Liver (tissue), 9 donors: ENCODE data around the gene FARP1. TPM values are rescaled to one million over a fixed set of nuclear protein-coding genes. Genes with fewer than 3 reads are reported as not detected.

Source experiments
- DNase-seq: peaks from one replicate; pipeline ENCODE4 v3.0.0-alpha.2; 2017; ENCODE audit warnings: low spot score
- H3K27ac ChIP-seq, 2 donors: one replicate each; pipeline ENCODE4 v1.7.0; 2013; ENCODE audit warnings: inconsistent platforms in 2 of 2, low read length in 2 of 2, control low read depth in 1 of 2, low read depth in 1 of 2, mild to moderate bottlenecking in 1 of 2
- H3K27me3 ChIP-seq, 4 donors: one replicate each; pipeline versions ENCODE4 v1.6.1 to v1.7.0; 2013; ENCODE audit warnings: low read length in 3 of 4, inconsistent platforms in 1 of 4, mild to moderate bottlenecking in 1 of 4, moderate library complexity in 1 of 4; ENCODE audit not compliant: control insufficient read depth in 4 of 4, insufficient read depth in 4 of 4
- H3K36me3 ChIP-seq, 4 donors: one replicate each; pipeline versions ENCODE4 v1.6.1 to v1.7.0; 2013; ENCODE audit warnings: low read length in 3 of 4, mild to moderate bottlenecking in 3 of 4, low read depth in 1 of 4, moderate library complexity in 1 of 4; ENCODE audit not compliant: control insufficient read depth in 4 of 4, insufficient read depth in 3 of 4
- H3K4me1 ChIP-seq, 4 donors: one replicate each; pipeline versions ENCODE4 v1.6.1 to v1.7.0; 2013; ENCODE audit warnings: low read length in 3 of 4, mild to moderate bottlenecking in 3 of 4, moderate library complexity in 1 of 4; ENCODE audit not compliant: control insufficient read depth in 4 of 4, insufficient read depth in 4 of 4
- H3K4me3 ChIP-seq, 3 donors: one replicate each; pipeline versions ENCODE4 v1.6.1 to v1.7.0; 2013; ENCODE audit warnings: low read length in 3 of 3, control low read depth in 1 of 3, low read depth in 1 of 3, mild to moderate bottlenecking in 1 of 3
- H3K9ac ChIP-seq, 2 donors: one replicate each; pipeline ENCODE4 v1.7.0; 2013; ENCODE audit warnings: low read length in 2 of 2, mild to moderate bottlenecking in 2 of 2, moderate library complexity in 2 of 2, control low read depth in 1 of 2, low read depth in 1 of 2
- H3K9me3 ChIP-seq, 4 donors: one replicate each; pipeline versions ENCODE4 v1.6.1 to v1.7.0; 2013; ENCODE audit warnings: low read length in 3 of 4; ENCODE audit not compliant: control insufficient read depth in 4 of 4
- ATF3 ChIP-seq: IDR thresholded peaks from 2 replicates; pipeline ENCODE4 v1.6.1; 2016; ENCODE audit warnings: antibody characterized with exemption
- EGR1 ChIP-seq, 2 donors: IDR thresholded peaks; 2 replicates each; pipeline ENCODE4 v1.6.1; 2016 to 2018; ENCODE audit warnings: antibody characterized with exemption in 2 of 2, low read depth in 2 of 2
- FOXA1 ChIP-seq: IDR thresholded peaks from 2 replicates; pipeline ENCODE4 v1.6.1; 2016; ENCODE audit warnings: antibody characterized with exemption
- FOXA2 ChIP-seq: IDR thresholded peaks from 2 replicates; pipeline ENCODE4 v1.6.1; 2016; ENCODE audit warnings: antibody characterized with exemption
- GABPA ChIP-seq, 2 donors: IDR thresholded peaks in 1 of 2; conservative IDR thresholded peaks in 1 of 2; 2 replicates each; pipeline ENCODE4 v1.6.1; 2016; ENCODE audit warnings: antibody characterized with exemption in 2 of 2, mild to moderate bottlenecking in 1 of 2, moderate library complexity in 1 of 2
- HNF4A ChIP-seq, 2 donors: conservative IDR thresholded peaks; 2 replicates each; pipeline ENCODE4 v1.6.1; 2016; ENCODE audit warnings: antibody characterized with exemption in 2 of 2, mild to moderate bottlenecking in 2 of 2
- HNF4G ChIP-seq: IDR thresholded peaks from 2 replicates; pipeline ENCODE4 v1.6.1; 2016; ENCODE audit warnings: antibody characterized with exemption
- JUND ChIP-seq, 2 donors: IDR thresholded peaks; 2 replicates each; pipeline ENCODE4 v1.6.1; 2016; ENCODE audit warnings: antibody characterized with exemption in 2 of 2
- NR2F2 ChIP-seq: IDR thresholded peaks from 2 replicates; pipeline ENCODE4 v1.6.1; 2016; ENCODE audit warnings: antibody characterized with exemption
- RAD21 ChIP-seq, 2 donors: IDR thresholded peaks; 2 replicates each; pipeline ENCODE4 v1.6.1; 2016; ENCODE audit warnings: antibody characterized with exemption in 2 of 2, mild to moderate bottlenecking in 2 of 2
- REST ChIP-seq: IDR thresholded peaks from 2 replicates; pipeline ENCODE4 v1.6.1; 2016; ENCODE audit warnings: antibody characterized with exemption, mild to moderate bottlenecking
- RXRA ChIP-seq, 2 donors: IDR thresholded peaks; 2 replicates each; pipeline ENCODE4 v1.6.1; 2017 to 2018; ENCODE audit warnings: antibody characterized with exemption in 2 of 2, mild to moderate bottlenecking in 1 of 2
- SP1 ChIP-seq: IDR thresholded peaks from 2 replicates; pipeline ENCODE4 v1.6.1; 2018; ENCODE audit warnings: antibody characterized with exemption, mild to moderate bottlenecking
- YY1 ChIP-seq: IDR thresholded peaks from 2 replicates; pipeline ENCODE4 v1.6.1; 2016; ENCODE audit warnings: antibody characterized with exemption, mild to moderate bottlenecking
- WGBS: extraction: QIAGEN DNeasy Blood & Tissue Kit; methylation state at CpG from one replicate; pipeline ENCODE4 v1.1.7; 2013; 5-methylcytosine and 5-hydroxymethylcytosine counted together
- polyA plus RNA-seq, 2 donors: library from polyadenylated mRNA; stranded (reverse) in 1 of 2; unstranded in 1 of 2; fragments of 200-250 nt in 1 of 2; fragments of >200 nt in 1 of 2; fragmentation: Nextera tagmentation in 1 of 2; extraction: Ambion mirVana in 1 of 2; gene quantifications; one replicate each; pipeline versions ENCODE4 v1.2.1 to v1.2.3, GENCODE V29; 2013 to 2015
- total RNA-seq, 2 donors: library from RNA; depleted of rRNA; stranded (reverse); fragments of >200 nt; gene quantifications; one replicate each; pipeline ENCODE4 v1.2.3, GENCODE V29; 2014
- TF ChIP-seq, protein P1 (sequence below): IDR thresholded peaks from 2 replicates; pipeline ENCODE4 v1.6.1; 2016; ENCODE audit warnings: antibody characterized with exemption
- TF ChIP-seq, protein P2 (sequence below): fragments of 150-350 bp; IDR thresholded peaks from 2 replicates; pipeline ENCODE4 v1.5.1; 2017; ENCODE audit warnings: improper control_type of control experiment, low read depth, low read length; ENCODE audit not compliant: missing input control
- TF ChIP-seq, protein P3 (sequence below): IDR thresholded peaks from 2 replicates; pipeline ENCODE4 v1.6.1; 2016; ENCODE audit warnings: antibody characterized with exemption
- donor health status: healthy.
- donor health status: healthy.
- donor health status: healthy.
- donor health status: healthy.
- donor health status: healthy.

FARP1 gene
- total and polyA plus RNA-seq, 4 donors, result 28.4 to 62.6 (median 39.8) TPM

- no peak for DNase-seq
- Histone ChIP-seq H3K36me3 (peaks cover 0 to 2% (median 0%) of the 10 kb centered on the region in 4 donors), H3K27me3 (no peaks in the 10 kb centered on the region), H3K9me3 (no peaks in the 10 kb centered on the region), H3K9ac (no peak overlapping the region), H3K27ac (no peak overlapping the region), H3K4me3 (no peak overlapping the region), H3K4me1 (peaks cover 14 to 34% (median 19%) of the 10 kb centered on the region in 4 donors)
- TF ChIP-seq NR2F2 (no peak), HNF4A (conservative IDR thresholded peaks at IDR 0.05) (no peak), FOXA1 (no peak), JUND (IDR thresholded peaks at IDR 0.05) (no peak), RXRA (IDR thresholded peaks at IDR 0.05) (no peak), FOXA2 (no peak), EGR1 (IDR thresholded peaks at IDR 0.05; ENCODE audit: low read depth in 2 of 2) (no peak), HNF4G (no peak), YY1 (no peak), RAD21 (IDR thresholded peaks at IDR 0.05) (no peak), GABPA (IDR thresholded peaks at IDR 0.05 in 1 of 2, conservative IDR thresholded peaks at IDR 0.05 in 1 of 2) (no peak), SP1 (no peak)
- TF ChIP-seq, protein P1, sequence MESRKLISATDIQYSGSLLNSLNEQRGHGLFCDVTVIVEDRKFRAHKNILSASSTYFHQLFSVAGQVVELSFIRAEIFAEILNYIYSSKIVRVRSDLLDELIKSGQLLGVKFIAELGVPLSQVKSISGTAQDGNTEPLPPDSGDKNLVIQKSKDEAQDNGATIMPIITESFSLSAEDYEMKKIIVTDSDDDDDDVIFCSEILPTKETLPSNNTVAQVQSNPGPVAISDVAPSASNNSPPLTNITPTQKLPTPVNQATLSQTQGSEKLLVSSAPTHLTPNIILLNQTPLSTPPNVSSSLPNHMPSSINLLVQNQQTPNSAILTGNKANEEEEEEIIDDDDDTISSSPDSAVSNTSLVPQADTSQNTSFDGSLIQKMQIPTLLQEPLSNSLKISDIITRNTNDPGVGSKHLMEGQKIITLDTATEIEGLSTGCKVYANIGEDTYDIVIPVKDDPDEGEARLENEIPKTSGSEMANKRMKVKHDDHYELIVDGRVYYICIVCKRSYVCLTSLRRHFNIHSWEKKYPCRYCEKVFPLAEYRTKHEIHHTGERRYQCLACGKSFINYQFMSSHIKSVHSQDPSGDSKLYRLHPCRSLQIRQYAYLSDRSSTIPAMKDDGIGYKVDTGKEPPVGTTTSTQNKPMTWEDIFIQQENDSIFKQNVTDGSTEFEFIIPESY, result no peak
- TF ChIP-seq, protein P2, sequence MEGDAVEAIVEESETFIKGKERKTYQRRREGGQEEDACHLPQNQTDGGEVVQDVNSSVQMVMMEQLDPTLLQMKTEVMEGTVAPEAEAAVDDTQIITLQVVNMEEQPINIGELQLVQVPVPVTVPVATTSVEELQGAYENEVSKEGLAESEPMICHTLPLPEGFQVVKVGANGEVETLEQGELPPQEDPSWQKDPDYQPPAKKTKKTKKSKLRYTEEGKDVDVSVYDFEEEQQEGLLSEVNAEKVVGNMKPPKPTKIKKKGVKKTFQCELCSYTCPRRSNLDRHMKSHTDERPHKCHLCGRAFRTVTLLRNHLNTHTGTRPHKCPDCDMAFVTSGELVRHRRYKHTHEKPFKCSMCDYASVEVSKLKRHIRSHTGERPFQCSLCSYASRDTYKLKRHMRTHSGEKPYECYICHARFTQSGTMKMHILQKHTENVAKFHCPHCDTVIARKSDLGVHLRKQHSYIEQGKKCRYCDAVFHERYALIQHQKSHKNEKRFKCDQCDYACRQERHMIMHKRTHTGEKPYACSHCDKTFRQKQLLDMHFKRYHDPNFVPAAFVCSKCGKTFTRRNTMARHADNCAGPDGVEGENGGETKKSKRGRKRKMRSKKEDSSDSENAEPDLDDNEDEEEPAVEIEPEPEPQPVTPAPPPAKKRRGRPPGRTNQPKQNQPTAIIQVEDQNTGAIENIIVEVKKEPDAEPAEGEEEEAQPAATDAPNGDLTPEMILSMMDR, result no peak
- TF ChIP-seq, protein P3, sequence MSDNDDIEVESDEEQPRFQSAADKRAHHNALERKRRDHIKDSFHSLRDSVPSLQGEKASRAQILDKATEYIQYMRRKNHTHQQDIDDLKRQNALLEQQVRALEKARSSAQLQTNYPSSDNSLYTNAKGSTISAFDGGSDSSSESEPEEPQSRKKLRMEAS, result no peak
- 95% methylated on average over 8 of the region's 8 CpGs for WGBS
Observed at GRCh38 chr13:98496966-98497365, 354.1 kb downstream of the FARP1 start.

DNA sequence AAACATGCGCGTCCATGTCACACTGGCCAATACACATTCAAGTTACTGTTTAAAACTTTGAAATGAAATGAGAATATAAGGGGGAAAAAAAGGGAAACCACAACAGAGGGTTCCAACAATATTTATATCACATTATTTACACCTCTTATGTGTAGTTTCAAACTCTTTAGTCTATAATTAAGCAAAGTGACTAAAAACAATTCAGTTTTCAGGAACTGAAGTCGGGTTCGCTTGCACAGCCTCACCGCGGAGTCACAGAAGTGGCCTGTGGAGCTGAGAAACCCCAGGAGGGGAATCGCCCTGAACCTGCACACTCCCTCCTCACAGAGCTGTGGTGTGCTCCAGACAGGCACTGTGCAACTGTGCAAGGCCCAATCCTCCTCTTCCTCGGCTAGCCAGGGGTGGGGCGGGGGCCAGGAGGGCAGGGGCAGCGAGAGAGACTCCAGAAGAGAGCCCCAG lies 358.1 kb downstream of the FARP1 start:
- H3K36me3 ChIP-seq, result no peaks in the 10 kb centered on the region
- no peak overlapping the region for H3K27ac ChIP-seq
- H3K9me3 ChIP-seq, result no peaks in the 10 kb centered on the region
- no peak overlapping the region for H3K4me3 ChIP-seq
- no peaks in the 10 kb centered on the region for H3K27me3 ChIP-seq
- TF ChIP-seq GABPA (IDR thresholded peaks at IDR 0.05 in 1 of 2, conservative IDR thresholded peaks at IDR 0.05 in 1 of 2), result no peak
- TF ChIP-seq EGR1 (IDR thresholded peaks at IDR 0.05; ENCODE audit: low read depth in 2 of 2), result no peak
- TF ChIP-seq, protein P2, result no peak
- TF ChIP-seq REST, result no peak
- TF ChIP-seq NR2F2, result no peak
- no peak for TF ChIP-seq HNF4G
- no peak for TF ChIP-seq ATF3
- H3K4me1 ChIP-seq, result peaks cover 20 to 53% (median 45%) of the 10 kb centered on the region in 4 donors
- WGBS, result 92% methylated on average over 10 of the region's 10 CpGs
- H3K9ac ChIP-seq, result no peak overlapping the region
- DNase-seq, result no peak
